Fibroblast of the aortic adventitia (primary cell): ENCODE data around the gene DEPDC5. TPM values are rescaled to one million over a fixed set of nuclear protein-coding genes. Genes with fewer than 3 reads are reported as not detected.
"Not testable (repeated sequence)": the region's sequence is repeated elsewhere in the genome, so short reads cannot be mapped to it uniquely, and the experiment has no call there.

ENCODE experiments used
- DNase-seq: peaks from one replicate; pipeline ENCODE4 v3.0.0-alpha.2; 2010; ENCODE audit warnings: low read depth
- H3K4me3 ChIP-seq: 2 replicates; pipeline ENCODE4 v1.5.1; 2011; ENCODE audit warnings: low read depth, mild to moderate bottlenecking, control low read depth, low read length, moderate library complexity
- total RNA-seq: library from RNA; depleted of rRNA; stranded (reverse); fragments of >200 nt; gene quantifications from 2 replicates; pipeline ENCODE4 v1.2.3, GENCODE V29; 2012; ENCODE audit warnings: low replicate concordance
- TF ChIP-seq, protein P1 (sequence below): IDR thresholded peaks from 2 replicates; pipeline ENCODE4 v1.5.1; 2011; ENCODE audit warnings: mild to moderate bottlenecking, low read length, control low read depth, inconsistent platforms; ENCODE audit not compliant: insufficient read depth

DEPDC5 gene
- total RNA-seq, 1 donor = 17.7 TPM

- peak; percentile 22 for DNase-seq
- TF ChIP-seq, protein P1, sequence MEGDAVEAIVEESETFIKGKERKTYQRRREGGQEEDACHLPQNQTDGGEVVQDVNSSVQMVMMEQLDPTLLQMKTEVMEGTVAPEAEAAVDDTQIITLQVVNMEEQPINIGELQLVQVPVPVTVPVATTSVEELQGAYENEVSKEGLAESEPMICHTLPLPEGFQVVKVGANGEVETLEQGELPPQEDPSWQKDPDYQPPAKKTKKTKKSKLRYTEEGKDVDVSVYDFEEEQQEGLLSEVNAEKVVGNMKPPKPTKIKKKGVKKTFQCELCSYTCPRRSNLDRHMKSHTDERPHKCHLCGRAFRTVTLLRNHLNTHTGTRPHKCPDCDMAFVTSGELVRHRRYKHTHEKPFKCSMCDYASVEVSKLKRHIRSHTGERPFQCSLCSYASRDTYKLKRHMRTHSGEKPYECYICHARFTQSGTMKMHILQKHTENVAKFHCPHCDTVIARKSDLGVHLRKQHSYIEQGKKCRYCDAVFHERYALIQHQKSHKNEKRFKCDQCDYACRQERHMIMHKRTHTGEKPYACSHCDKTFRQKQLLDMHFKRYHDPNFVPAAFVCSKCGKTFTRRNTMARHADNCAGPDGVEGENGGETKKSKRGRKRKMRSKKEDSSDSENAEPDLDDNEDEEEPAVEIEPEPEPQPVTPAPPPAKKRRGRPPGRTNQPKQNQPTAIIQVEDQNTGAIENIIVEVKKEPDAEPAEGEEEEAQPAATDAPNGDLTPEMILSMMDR = no peak
- no peak overlapping the region for H3K4me3 ChIP-seq
These were observed 15.3 kb upstream of the DEPDC5 start for GRCh38 chr22:31738566-31738965.

GRCh38 chr22:31739795-31740201 is 14.0 kb upstream of the DEPDC5 start:
- peak; percentile 17 for DNase-seq
- TF ChIP-seq, protein P1 = no peak

DNA sequence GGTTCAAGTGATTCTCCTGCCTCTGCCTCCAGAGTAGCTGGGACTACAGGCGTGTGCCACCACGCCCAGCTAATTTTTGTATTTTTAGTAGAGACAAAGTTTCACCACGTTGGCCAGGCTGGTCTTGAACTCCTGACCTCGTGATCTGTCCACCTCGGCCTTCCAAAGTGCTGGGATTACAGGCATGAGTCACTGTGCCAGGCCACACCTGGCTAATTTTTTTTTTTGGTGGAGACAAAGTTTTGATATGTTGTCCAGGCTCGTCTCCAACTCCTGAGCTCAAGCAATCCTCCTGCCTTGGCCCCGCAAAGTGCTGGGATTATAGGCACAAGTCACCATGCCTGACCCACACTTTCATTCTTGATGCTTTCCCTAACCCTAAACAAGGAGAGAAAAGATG is 13.5 kb upstream of the DEPDC5 start:
- H3K4me3 ChIP-seq, DNase-seq: not testable (repeated sequence)

More at GRCh38 chr22:31739795-31740201, 14.0 kb upstream of the DEPDC5 start:
- H3K4me3 ChIP-seq = no peak overlapping the region

DNA sequence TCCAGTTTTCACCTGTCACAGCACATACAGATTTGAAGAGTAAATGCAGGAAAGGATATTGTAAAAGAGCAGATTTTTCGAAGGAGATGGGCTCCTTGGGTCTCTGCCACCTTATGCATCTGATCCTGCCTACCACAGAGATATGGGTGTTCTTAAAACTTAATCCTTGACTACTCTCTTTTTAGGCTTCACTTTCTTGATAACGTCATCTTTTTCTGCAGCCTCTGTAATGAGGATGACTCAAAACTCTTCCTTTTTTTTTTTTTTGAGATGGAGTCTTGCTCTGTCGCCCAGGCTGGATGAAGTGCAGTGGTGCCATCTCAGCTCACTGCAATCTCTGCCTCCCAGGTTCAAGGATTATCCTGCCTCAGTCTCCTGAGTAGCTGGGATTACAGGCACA is 11.7 kb upstream of the DEPDC5 start:
- TF ChIP-seq, protein P1 = no peak
- DNase-seq = no peak
- no peak overlapping the region for H3K4me3 ChIP-seq

DNA sequence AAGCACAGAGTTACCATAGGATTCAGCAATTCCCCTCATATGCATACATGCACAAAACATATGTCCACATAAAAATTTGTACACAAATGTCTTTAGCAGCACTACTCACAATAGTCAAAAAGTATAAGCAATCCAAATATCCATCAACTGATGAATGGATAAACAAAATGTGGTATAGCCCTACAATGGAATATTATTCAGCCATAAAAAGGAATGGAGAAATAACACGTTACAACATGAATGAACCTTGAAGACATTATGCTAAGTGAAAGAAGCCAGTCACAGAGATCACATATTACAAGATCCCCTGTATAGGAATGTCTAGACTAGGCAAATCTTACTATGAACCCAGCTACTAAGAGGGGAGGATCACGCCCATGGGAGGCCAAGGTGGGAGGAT is 11.1 kb upstream of the DEPDC5 start:
- TF ChIP-seq, protein P1 = no peak
- no peak overlapping the region for H3K4me3 ChIP-seq
- no peak for DNase-seq

DNA sequence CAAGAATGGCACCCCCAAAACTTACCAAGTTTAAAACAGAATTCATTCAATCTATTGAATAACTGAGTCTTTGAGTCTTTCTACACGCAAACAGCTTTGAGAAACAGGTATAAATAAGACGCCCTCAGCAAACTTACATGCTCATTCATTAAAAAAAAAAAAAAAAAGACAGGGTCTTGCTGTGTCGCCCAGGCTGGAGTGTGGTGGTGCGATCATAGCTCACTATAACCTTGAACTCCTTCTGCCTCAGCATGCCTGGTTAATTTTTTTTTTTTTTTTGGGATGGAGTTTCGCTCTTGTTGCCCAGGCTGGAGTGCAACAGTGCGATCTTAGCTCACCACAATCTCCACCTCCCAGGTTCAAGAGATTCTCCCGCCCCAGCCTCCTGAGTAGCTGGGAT is 9.9 kb upstream of the DEPDC5 start:
- DNase-seq = no peak
- TF ChIP-seq, protein P1 = no peak

DNA sequence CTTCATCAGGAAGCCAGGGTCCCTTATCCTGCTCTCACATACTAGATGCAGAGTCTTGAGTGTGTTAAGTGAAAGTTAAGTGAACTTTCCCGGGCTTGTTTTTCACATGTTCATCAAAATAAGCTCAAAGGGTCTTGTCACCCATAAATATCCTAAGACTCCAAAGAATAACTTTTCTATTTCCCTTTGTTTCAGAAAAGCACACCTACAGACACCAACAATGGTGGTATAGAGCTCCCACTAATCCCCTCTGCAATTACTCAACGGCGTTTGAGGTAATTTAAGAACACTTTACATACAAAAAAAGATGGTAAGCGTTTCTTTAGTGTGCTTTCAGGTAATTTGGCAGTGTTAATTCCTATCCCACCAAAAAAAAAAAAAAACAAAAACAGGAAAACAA is 6.4 kb upstream of the DEPDC5 start:
- TF ChIP-seq, protein P1 = no peak
- no peak overlapping the region for H3K4me3 ChIP-seq
- DNase-seq = no peak

More for the DNA sequence above, 9.9 kb upstream of the DEPDC5 start:
- H3K4me3 ChIP-seq = no peak overlapping the region
